ENCODE data around the gene NAALADL2.

DNA sequence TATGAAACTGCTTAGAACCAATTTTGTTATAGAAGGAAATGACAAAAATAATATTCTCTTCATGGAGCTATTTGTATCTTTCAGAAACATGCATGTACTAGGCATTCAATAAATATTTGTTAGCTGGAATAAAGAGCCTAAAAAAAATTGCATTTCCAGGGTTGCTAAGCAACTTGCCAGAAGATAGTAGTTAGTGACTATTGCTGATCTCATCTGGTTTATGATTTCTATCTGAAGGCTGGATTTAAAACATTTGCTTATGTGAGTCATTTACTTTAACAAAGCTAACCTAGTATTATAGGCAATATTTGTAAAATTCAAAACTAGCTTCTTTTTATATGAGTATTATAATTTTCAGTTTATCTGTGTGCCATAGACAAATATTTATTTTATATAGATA is 78.3 kb downstream of the NAALADL2 start:
- TF ChIP-seq CTCF (IDR thresholded peaks at IDR 0.05; ENCODE audit: poor library complexity) (no peak), EZH2 (IDR thresholded peaks at IDR 0.05; ENCODE audit: borderline replicate concordance) (no peak)

Measured in hepatocyte (in vitro differentiated cells).